H54 (cell line): Measurements from ENCODE around the gene NELFE.

Experiments used
- DNase-seq: peaks from one replicate; pipeline ENCODE4 v3.0.0; 2011; ENCODE audit warnings: low spot score, mixed read lengths; ENCODE audit not compliant: insufficient read length
- FAIRE-seq: peaks from 3 replicates; lab custom pipeline; 2011; peaks lifted over from hg19 to GRCh38; lab: Jason Lieb, UNC
- POLR2A ChIP-seq: IDR thresholded peaks from 2 replicates; pipeline ENCODE4 v1.6.1; 2011; ENCODE audit warnings: low read depth, mild to moderate bottlenecking, low read length

Gene NELFE

DNA sequence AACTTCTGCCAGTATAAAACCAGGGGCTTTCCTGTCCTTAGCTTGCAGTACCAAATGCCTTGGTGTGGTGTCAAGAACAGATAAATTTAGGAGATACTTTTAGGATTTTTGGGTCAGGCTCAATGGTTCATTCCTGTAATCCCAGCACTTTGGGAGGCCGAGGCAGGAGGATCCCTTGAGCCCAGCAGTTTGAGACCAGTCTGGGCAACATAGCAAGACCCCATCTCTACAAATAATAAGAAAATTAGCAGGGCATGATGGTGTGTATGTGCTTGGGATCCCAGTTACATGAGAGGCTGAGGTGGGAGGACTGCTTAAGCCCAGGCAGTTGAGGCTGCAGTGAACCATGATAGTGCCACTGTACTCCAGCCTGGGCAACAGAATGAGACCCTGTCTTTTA is 53.7 kb downstream of the NELFE start:
- TF ChIP-seq POLR2A, result no peak
- DNase-seq, result no peak
- FAIRE-seq, result no peak

DNA sequence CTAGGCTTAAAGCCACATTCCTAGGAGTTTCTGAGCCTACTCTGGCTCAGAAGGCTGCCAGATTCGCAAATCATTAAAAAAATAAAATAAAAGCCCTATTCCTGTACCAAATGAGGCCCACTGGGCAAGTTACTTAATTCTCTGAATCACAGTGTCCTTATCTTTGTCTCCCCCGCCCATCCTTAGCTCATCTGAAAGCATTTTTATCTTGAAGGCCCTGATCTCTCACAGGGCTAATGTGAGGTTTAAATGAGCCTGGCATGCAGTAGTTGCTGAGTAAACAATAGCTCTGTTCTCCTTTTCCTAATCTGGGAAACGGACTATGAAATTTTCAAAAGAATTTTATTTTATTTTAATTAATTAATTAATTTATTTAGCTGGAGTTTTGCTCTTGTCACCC is 54.8 kb downstream of the NELFE start:
- DNase-seq (no peak), FAIRE-seq (no peak)
- no peak for TF ChIP-seq POLR2A
